MCF 10A (cell line): ENCODE results near the gene AKR1B1. TPM values are rescaled to one million over a fixed set of nuclear protein-coding genes. Genes with fewer than 3 reads are reported as not detected.

Source experiments
- BruUV-seq: library from RNA; stranded (reverse); fragments of 400-500 nt; replicated peaks from 2 replicates; lab custom pipeline; 2021; lab: Mats Ljungman, UMichigan
- CTCF ChIA-PET: fragments of 300-600 bp; sonication (Branson Sonifier 250); formaldehyde crosslinking; extraction: SDS; loops from one replicate; lab custom pipeline; 2021; ENCODE audit warnings: antibody characterized with exemption, inconsistent platforms; lab: Yijun Ruan, JAX
- POLR2A ChIA-PET: fragments of 300-600, 350-650 bp; sonication (Branson Sonifier 250); formaldehyde crosslinking; extraction: SDS; loops from one replicate; lab custom pipeline; 2020; ENCODE audit warnings: antibody characterized with exemption, inconsistent platforms; lab: Yijun Ruan, JAX
- DNase-seq: peaks from one replicate; pipeline ENCODE4 v3.0.0-alpha.2; 2018; ENCODE audit not compliant: unreplicated experiment
- H3K27ac Mint-ChIP-seq: one replicate; pipeline ENCODE4 v1.8.0; 2022; ENCODE audit warnings: mild to moderate bottlenecking, low read depth, mixed read lengths; ENCODE audit not compliant: unreplicated experiment
- H3K27me3 Mint-ChIP-seq: one replicate; pipeline ENCODE4 v1.8.0; 2022; ENCODE audit warnings: mixed read lengths; ENCODE audit not compliant: insufficient read depth, unreplicated experiment
- H3K36me3 Mint-ChIP-seq: one replicate; pipeline ENCODE4 v1.8.0; 2022; ENCODE audit warnings: mild to moderate bottlenecking, moderate library complexity, mixed read lengths; ENCODE audit not compliant: insufficient read depth, unreplicated experiment
- H3K4me1 Mint-ChIP-seq: one replicate; pipeline ENCODE4 v1.8.0; 2022; ENCODE audit warnings: mixed read lengths; ENCODE audit not compliant: insufficient read depth, unreplicated experiment
- H3K4me3 Mint-ChIP-seq: one replicate; pipeline ENCODE4 v1.8.0; 2022; ENCODE audit warnings: mild to moderate bottlenecking, moderate library complexity, mixed read lengths; ENCODE audit not compliant: unreplicated experiment
- H3K9me3 Mint-ChIP-seq: one replicate; pipeline ENCODE4 v1.8.0; 2022; ENCODE audit warnings: mixed read lengths; ENCODE audit not compliant: unreplicated experiment
- CTCF ChIP-seq: fragments of 200-600 bp; IDR thresholded peaks from one replicate; pipeline ENCODE4 v1.8.0; 2022; ENCODE audit warnings: antibody characterized with exemption, mild to moderate bottlenecking; ENCODE audit not compliant: unreplicated experiment
- intact Hi-C: fragments of 100-400 bp; cut with micrococcal nuclease; formaldehyde crosslinking; loops from 2 replicates; pipeline ENCODE4 v1.14.1; 2022
- total RNA-seq: library from RNA; stranded (reverse); gene quantifications from 2 replicates; pipeline ENCODE4 v1.2.3, GENCODE V29; 2022

The AKR1B1 gene
- total RNA-seq, 1 experiment from 2014 or later = 128 TPM

DNA sequence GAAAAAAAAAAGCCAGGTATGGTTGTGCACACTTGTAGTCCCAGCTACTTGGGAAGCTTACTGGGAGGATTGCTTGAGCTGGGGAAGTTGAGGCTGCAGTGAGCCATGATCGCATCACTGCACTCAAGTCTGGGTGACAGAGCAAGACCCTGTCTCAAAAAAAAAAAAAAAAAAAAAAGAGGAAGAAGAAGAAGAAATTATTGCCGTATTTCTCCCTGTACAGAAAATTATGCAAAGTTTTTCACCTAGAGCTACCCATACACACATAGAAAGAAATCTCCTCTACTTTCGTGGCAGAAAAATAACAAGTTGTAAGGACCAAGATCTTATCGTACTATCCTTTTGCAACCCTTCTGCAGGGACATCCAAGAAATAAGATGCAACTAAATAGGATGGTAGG, 25.5 kb downstream of the AKR1B1 start:
- no peak for DNase-seq
- intact Hi-C loops = loop anchor here (10.0 kb wide), 1 partner anchor 511 kb away; no protein-coding TSS in a partner anchor
- H3K9me3 Mint-ChIP-seq = peaks cover 2% of the 10 kb centered on the region
- H3K4me3 Mint-ChIP-seq = no peak overlapping the region
- H3K4me1 Mint-ChIP-seq = peaks cover 17% of the 10 kb centered on the region
- H3K36me3 Mint-ChIP-seq = no peaks in the 10 kb centered on the region
- CTCF ChIA-PET = interaction anchor here (0.5 to 5.8 kb wide), 49 partner anchors 9 to 509 kb away, joined by 3 to 256 read pairs (median 4); partner anchors contain the start of genes AKR1B1 and AKR1B15
- no TSS peak for BruUV-seq
- POLR2A ChIA-PET = interaction anchor here (0.8 to 2.1 kb wide), 3 partner anchors 26 to 81 kb away, joined by 3 to 17 read pairs (median 14); no protein-coding TSS in a partner anchor
- no peaks in the 10 kb centered on the region for H3K27me3 Mint-ChIP-seq
- no peak for TF ChIP-seq CTCF
- no peak overlapping the region for H3K27ac Mint-ChIP-seq

DNA sequence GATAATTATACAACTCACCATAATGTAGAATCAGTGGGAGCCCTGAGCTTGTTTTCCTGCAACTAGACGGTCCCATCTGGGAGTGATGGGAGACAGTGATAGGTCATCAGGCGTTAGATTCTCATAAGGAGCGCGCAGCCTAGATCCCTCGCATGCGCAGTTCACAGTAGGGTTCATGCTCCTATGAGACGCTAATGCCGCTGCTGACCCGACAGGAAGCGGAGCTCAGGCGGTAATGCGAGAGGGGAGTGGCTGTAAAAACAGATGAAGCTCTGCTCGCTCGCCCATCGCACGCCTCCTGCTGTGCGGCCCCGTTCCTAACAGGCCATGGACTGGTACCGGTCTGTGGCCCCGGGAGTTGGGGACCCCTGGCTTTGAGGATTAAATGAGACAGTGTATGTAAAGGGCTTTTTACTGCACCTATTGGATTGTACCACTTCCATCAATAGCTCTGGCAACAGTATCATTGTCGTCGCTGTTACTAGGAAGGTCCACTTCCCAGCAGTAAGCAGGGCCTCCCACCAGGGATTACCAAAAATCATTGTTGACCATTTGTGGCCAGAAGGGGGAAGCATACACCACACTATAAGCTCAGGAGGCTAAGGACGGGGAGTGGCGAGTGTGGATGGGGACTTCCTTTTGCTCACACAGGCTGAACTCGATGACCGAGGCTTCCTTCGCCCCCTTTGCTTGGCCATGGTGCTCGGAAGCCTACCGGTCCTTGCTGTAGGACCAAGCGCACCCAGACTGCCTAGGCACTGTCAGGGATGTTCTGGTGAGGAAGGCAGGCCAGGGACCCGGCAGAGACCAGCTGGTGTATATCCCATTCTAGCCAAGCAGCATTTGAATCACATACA, 26.4 kb downstream of the AKR1B1 start:
- CTCF ChIA-PET = interaction anchor here (0.5 to 5.8 kb wide), 61 partner anchors 8 to 1740 kb away, joined by 3 to 256 read pairs (median 4); partner anchors contain the start of genes AKR1B1 and AKR1B15
- Mint-ChIP-seq H3K4me3 (peak overlapping the region; percentile 67), H3K27me3 (no peaks in the 10 kb centered on the region), H3K36me3 (no peaks in the 10 kb centered on the region), H3K27ac (no peak overlapping the region), H3K9me3 (no peaks in the 10 kb centered on the region), H3K4me1 (peaks cover 17% of the 10 kb centered on the region)
- peak; percentile 66 for TF ChIP-seq CTCF
- POLR2A ChIA-PET = interaction anchor here (0.6 to 2.1 kb wide), 11 partner anchors 10 to 571 kb away, joined by 3 to 17 read pairs (median 4); no protein-coding TSS in a partner anchor
- intact Hi-C loops = loop anchor here (1.0 to 10.0 kb wide), 5 partner anchors 46 to 512 kb away; no protein-coding TSS in a partner anchor
- BruUV-seq = no TSS peak
- DNase-seq = peak; percentile 91

- H3K36me3 Mint-ChIP-seq = no peaks in the 10 kb centered on the region
- H3K9me3 Mint-ChIP-seq = no peaks in the 10 kb centered on the region
- intact Hi-C loops = loop anchor here (1.0 to 10.0 kb wide), 5 partner anchors 46 to 513 kb away; no protein-coding TSS in a partner anchor
- ChIA-PET CTCF (interaction anchor here (0.5 to 5.8 kb wide), 34 partner anchors 10 to 1739 kb away, joined by 3 to 256 read pairs (median 6); partner anchors contain the start of genes AKR1B1 and AKR1B15), POLR2A (interaction anchor here (0.6 to 1.8 kb wide), 6 partner anchors 10 to 570 kb away, joined by 3 to 14 read pairs (median 4); no protein-coding TSS in a partner anchor)
- no peak for DNase-seq
- no TSS peak for BruUV-seq
- H3K27ac Mint-ChIP-seq = no peak overlapping the region
- no peak for TF ChIP-seq CTCF
- peaks cover 17% of the 10 kb centered on the region for H3K4me1 Mint-ChIP-seq
- peak overlapping the region; percentile 67 for H3K4me3 Mint-ChIP-seq
- H3K27me3 Mint-ChIP-seq = no peaks in the 10 kb centered on the region
These were observed 27.1 kb downstream of the AKR1B1 start for GRCh38 chr7:134431815-134432214.

GRCh38 chr7:134429481-134429880, 29.4 kb downstream of the AKR1B1 start:
- POLR2A ChIA-PET = no interaction called here
- H3K36me3 Mint-ChIP-seq = no peaks in the 10 kb centered on the region
- intact Hi-C loops = loop anchor here (10.0 kb wide), 1 partner anchor 685 kb away; no protein-coding TSS in a partner anchor

More at GRCh38 chr7:134429481-134429880, 29.4 kb downstream of the AKR1B1 start:
- H3K27ac Mint-ChIP-seq = no peak overlapping the region
- TF ChIP-seq CTCF = no peak
- no peak for DNase-seq
- no peak overlapping the region for H3K4me3 Mint-ChIP-seq
- H3K9me3 Mint-ChIP-seq = no peaks in the 10 kb centered on the region
- peaks cover 6% of the 10 kb centered on the region for H3K4me1 Mint-ChIP-seq
- BruUV-seq = no TSS peak
- CTCF ChIA-PET = interaction anchor here (0.6 to 5.8 kb wide), 5 partner anchors 8 to 118 kb away, joined by 3 to 256 read pairs (median 3); no protein-coding TSS in a partner anchor
- no peaks in the 10 kb centered on the region for H3K27me3 Mint-ChIP-seq
